SIG-M5 treated with dmso at 0.1 percent for 504 hours (cell line): ENCODE measurements around the gene UCP1.

ENCODE experiments used
- DNase-seq: peaks from one replicate; lab custom pipeline; 2025; ENCODE audit not compliant: unreplicated experiment; lab: John Stamatoyannopoulos, UW

UCP1 gene

DNA sequence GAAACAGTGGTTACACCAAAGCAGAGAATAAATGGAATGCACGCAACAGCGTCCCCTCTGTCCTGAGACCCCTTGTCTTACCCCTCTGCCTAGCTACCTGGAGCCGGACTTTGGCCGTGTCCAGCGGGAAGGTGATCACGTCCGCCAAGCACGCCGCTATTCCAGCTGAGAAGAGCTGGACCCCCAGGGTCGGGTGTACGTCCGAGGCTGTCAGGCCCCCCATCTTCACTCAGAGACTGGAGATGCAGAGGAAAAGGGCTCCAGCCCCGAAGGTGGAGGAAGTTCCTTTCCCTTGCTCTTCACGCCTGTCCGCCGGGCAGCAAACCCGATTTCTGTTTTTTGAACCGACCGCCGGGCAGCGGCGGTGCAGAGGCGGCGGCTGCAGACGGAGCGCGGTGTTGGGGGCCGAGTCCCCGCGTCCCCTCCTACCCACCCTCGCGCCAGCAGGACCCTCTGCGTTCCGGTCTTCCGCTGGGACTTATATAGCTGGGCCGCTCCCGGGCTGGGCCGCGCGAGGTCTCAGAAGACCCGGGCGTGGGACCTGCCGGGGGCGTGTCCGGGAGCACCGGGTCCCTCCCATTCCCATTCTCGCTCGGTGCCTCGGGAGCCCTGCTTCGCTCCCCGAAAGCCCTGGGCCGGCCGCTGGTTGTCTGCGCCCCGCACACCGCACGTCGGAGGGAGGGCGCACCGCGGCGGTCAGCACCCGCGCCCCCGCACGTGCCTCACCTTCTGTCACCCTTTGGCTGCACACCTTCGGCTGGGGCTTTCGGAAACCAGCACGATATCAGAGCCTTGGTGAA, at the start of gene UCP1:
UCP1 (minus strand) TSS at position 455 of the 800 bp plus-strand sequence; CDS start at position 223, 232 bp downstream.
- DNase-seq: no peak

GRCh38 chr4:140617499-140618248, 48.9 kb upstream of the UCP1 start:
- no peak for DNase-seq

GRCh38 chr4:140615451-140615850, 46.7 kb upstream of the UCP1 start:
- DNase-seq: no peak

GRCh38 chr4:140612357-140612756, 43.6 kb upstream of the UCP1 start:
- peak; percentile 3 for DNase-seq

- DNase-seq: no peak
Measured at GRCh38 chr4:140611854-140612253, 43.1 kb upstream of the UCP1 start.

GRCh38 chr4:140609548-140610425, 41.0 kb upstream of the UCP1 start:
- peak; percentile 42 for DNase-seq

- no peak for DNase-seq
Measured at GRCh38 chr4:140607852-140608251, 39.1 kb upstream of the UCP1 start.

DNA sequence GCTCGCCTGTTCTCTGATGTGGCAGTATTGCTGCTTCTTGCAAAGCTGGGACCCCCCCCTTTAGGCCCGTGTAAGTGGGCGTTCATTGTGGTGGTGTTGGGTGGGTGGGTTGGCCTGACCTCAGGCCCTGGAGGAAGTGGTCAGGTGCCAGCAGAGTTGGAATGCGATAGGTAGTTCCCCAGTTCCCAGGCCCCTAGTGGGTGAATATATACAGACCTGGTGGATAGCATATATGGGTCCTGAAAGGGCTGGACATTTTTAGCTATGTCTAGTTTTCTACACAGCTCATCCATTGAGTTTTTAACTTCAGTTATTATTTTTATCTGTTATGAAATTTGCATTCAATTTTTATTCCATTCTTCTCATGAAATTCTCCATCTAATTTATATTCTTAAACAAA, 35.8 kb upstream of the UCP1 start:
- no peak for DNase-seq

DNA sequence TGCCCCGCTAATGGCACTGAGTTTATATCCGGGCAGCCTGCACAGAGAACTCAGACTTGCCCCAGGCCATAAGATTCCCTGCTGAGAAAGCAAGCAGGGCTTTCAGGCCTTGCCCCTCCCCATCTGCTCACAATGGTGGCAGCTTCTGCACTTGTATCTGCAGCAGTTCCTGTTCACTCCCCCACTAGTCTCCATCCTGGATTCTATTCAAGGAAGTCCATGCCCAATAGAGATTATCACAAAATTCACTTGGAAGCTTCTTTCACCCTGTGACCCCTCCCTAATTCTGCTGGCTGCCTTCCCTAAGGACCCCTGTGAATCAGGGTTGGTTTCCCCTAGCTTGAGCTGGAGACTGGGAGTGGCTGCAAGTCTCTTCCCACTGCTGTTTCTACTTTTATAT, 34.5 kb upstream of the UCP1 start:
- no peak for DNase-seq

DNA sequence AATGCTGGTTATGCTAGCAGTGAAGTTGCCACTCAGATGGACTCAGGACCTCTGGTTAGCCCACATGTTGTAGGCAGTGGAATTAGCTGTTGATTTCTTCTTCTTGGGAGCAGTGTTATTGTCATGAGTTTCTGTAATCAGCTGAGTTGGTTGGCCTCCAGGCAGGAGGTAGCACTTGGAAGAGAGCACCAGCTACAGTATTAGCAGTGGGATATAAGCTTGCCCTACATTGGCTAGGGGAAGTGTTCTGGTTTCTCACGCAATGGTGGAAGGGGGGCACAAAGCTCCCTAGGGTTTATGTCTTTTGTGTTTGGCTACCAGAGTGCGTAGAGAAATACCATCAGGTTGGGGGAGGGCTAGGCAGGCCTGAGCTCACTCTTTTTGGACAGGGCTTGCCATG, 34.0 kb upstream of the UCP1 start:
- no peak for DNase-seq

GRCh38 chr4:140600408-140600807, 31.6 kb upstream of the UCP1 start:
- DNase-seq: no peak

GRCh38 chr4:140595065-140595464, 26.3 kb upstream of the UCP1 start:
- peak; percentile 29 for DNase-seq

DNA sequence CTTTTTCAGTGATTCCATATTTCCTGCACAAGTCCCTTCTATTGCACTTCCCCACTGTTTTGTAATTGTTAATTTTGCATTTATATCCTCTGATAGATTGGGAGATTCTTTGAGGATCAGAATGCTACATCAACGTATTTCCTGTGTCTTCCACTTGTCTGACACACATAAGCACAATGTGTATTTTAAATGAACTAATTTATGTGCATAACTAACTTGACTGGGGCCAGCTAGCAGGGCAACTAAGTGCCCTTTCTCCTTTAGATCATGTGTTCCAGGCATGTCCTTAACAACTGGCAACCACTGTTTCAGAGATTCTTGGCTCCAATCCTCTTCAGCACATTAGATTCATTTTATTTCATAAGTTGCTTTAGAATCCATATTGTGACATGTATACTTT, 15.7 kb upstream of the UCP1 start:
- DNase-seq: no peak

- DNase-seq: no peak
Measured at GRCh38 chr4:140581078-140581477, 12.3 kb upstream of the UCP1 start.

DNA sequence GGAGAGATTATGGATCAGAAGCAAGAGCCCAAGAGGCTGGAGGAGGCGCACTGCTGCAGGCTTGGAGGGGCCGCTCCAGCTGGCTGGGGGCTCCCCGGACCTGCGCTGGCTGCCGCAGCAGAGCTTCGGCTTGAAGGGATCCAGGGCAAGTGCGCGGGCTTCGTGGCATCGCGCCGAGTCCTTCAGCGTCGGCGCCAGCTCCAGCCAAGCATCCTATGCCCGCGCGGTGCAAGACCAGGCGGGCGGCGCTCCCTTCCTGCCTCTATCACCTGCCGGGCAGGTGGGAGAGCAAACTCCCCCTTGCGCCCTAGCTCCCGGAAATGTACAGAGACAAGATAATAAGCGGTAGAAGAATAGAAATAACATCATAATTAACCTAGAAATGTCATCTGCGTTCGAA, 10.5 kb upstream of the UCP1 start:
- DNase-seq: no peak

GRCh38 chr4:140575489-140575888, 6.7 kb upstream of the UCP1 start:
- DNase-seq: no peak

DNA sequence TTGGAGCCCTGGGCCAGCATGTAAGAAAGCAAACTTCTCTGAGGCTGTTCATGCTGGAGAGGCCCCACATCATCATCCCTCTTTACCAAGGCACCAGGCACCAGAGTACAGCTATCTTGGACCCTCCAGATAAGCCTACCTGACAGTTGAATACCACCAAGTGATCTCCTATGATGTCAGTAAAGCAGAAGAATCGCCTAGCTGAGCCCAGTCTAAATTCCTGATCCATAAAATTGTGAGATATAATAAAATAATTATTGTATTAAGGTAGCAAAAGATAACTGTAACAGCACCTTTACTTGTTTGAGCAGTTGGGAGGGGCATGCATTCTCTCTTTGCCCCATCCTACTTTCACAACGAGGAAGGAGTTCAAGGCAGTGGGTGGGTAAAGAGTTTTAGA, 2.9 kb upstream of the UCP1 start:
- no peak for DNase-seq

DNA sequence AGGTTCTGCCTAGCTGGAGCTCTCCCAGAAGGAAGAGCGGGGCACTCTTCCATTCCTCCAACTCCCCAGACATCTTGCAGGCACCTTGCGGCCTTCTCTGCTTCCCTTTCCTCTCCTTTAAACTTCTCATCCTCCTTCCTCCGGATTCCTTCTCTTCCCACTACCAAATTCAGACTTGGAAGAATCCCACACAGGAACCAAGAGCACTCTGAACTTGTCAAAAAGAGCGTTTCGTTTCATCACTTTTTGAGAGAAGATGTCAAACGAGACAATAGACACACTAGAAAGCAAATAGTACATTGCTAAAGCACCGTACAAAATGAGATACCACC, 512 bp upstream of the UCP1 start:
- DNase-seq: no peak

DNA sequence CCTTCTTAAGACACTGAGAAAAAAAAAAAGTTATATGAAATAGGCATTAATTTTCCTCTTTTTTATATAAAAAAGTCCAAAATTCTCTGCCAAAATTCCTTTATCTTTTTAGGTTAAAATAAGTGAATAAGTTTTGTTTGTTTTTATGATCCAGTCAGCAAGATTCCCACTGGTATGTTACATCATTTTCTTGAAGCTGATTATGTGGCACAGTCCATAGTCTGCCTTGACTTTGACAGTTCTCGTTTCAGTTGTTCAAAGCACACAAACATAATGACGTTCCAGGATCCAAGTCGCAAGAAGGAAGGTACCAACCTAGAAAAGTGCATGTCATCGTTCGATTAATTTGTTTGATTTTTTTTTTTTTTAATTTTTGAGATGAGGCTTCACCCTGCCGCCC, 9.1 kb downstream of the UCP1 start:
- DNase-seq: no peak

DNA sequence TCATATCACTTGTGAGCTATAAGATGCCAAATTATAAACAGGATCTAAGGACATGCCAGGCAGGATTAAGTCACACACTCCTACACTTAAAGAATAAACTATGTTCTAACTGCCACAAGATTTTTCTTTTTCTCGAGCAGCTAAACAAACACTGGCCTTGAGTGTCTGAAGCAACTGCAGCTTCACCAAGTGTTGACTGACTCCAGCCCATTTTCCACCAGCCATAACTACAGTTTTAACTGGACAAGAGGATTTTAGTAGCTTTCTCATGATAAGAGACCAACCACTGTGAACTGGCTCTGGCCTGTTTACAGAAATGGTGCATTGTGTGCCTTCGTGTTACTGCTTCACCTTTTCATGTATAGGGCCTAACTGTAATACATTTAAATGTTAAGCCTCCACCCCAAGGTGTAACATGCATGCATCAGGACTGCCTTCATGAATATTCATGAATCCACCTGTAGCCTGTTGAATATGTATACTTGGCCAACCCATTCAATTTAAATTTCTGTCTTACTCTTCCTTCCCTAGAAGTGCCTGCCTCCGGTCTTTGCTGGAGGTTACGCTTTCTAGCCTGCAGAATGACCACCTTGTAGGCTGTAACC, 10.8 kb downstream of the UCP1 start:
- no peak for DNase-seq

DNA sequence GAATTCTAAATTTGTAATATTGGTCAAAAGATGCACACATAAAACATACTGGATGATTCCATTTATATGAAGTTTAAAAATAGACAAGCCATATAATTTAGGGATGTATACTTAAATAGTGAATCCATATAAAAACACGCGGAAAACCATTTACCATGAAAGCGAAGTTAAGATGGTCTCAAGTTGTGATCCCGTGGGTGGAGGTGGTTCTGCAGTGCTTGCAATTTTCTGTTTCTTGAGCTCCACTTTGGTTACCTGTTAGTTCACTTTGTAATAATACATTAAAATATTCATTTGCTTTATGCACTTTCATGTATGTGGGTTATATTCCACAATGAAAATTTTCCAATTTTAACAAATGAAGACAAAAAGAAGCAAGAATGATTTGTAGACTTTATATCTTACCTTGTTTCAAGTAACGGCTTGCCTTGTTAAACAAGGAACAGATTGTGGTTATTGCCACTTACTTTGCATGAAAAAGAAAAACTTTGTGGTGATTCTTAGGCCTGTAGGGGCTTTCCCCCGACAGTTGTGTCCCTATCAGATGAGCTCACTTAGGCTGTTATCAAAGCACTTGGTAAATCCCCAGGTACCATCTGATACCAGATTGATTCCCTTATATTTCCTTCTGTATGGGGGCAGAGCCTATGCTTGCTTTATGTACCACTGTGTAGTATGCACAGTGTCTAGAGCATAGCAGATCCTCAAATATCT, 12.2 kb downstream of the UCP1 start:
- no peak for DNase-seq
